MG63 (cell line): Measurements from ENCODE around the gene DNAH5. TPM values are rescaled to one million over a fixed set of nuclear protein-coding genes. Genes with fewer than 3 reads are reported as not detected.
A peak's percentile ranks its signal among the peaks of the same experiment; 100 is the strongest.
"Not testable (repeated sequence)": the region's sequence is repeated elsewhere in the genome, so short reads cannot be mapped to it uniquely, and the experiment has no call there.

Source experiments
- DNase-seq: peaks from one replicate; pipeline ENCODE4 v3.0.0-alpha.2; 2020
- H3K27me3 ChIP-seq: fragments of 250-450 bp; sonication (Bioruptor Pico); 2 replicates; pipeline ENCODE4 v1.5.1; 2020; ENCODE audit warnings: mild to moderate bottlenecking, moderate library complexity
- H3K36me3 ChIP-seq: fragments of 250-450 bp; sonication (Bioruptor Pico); 2 replicates; pipeline ENCODE4 v1.5.1; 2020; ENCODE audit warnings: mild to moderate bottlenecking, moderate library complexity
- H3K4me3 ChIP-seq: fragments of 250-450 bp; sonication (Bioruptor Pico); 2 replicates; pipeline ENCODE4 v1.5.1; 2020; ENCODE audit warnings: mild to moderate bottlenecking, moderate library complexity
- H3K9me3 ChIP-seq: fragments of 250-450 bp; sonication (Bioruptor Pico); 2 replicates; pipeline ENCODE4 v1.5.1; 2020; ENCODE audit warnings: mild to moderate bottlenecking, moderate library complexity
- total RNA-seq: library from RNA; depleted of rRNA; stranded (reverse); fragments of >200 nt; shearing (Covaris generic); gene quantifications from 2 replicates; pipeline ENCODE4 v1.2.3, GENCODE V29; 2014; ENCODE audit warnings: low replicate concordance

The DNAH5 gene
- total RNA-seq, 1 experiment from 2014 or later = 1.6 TPM

- no peak for DNase-seq
- Histone ChIP-seq H3K9me3 (no peaks in the 10 kb centered on the region), H3K27me3 (no peaks in the 10 kb centered on the region), H3K36me3 (no peaks in the 10 kb centered on the region), H3K4me3 (no peak overlapping the region)
These were observed 34.3 kb downstream of the DNAH5 start for GRCh38 chr5:13910201-13910600.

GRCh38 chr5:13909271-13909670 is 35.2 kb downstream of the DNAH5 start:
- no peaks in the 10 kb centered on the region for H3K36me3 ChIP-seq
- no peak for DNase-seq
- H3K27me3 ChIP-seq = no peaks in the 10 kb centered on the region
- H3K4me3 ChIP-seq = no peak overlapping the region
- no peaks in the 10 kb centered on the region for H3K9me3 ChIP-seq

DNA sequence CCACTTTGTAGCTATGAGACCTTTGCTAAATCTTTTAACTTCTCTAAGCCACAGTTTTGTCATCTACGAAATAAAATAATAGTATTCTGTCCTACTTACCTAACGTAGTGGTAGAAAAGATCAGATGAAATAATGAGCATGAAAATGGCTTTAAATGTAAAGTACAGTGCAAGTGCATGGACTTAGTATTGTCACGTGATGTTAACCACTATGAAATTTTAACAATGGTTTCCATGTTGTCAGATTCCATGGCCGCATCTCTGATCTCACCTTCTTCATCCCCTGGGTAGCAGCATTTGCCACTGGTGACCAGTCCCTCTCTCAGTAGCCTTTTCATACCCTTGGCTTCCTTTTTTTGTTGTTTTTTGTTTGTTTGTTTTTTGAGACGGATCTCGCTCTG is 45.9 kb downstream of the DNAH5 start:
- Histone ChIP-seq H3K27me3 (no peaks in the 10 kb centered on the region), H3K36me3 (no peaks in the 10 kb centered on the region), H3K4me3 (no peak overlapping the region), H3K9me3 (0 out of 2 replicates have a peak, but pooled peaks cover 2% of the 10 kb centered on the region)
- no peak for DNase-seq

- peaks cover 36% of the 10 kb centered on the region for H3K9me3 ChIP-seq
- no peaks in the 10 kb centered on the region for H3K36me3 ChIP-seq
- no peak for DNase-seq
- H3K4me3 ChIP-seq = no peak overlapping the region
- no peaks in the 10 kb centered on the region for H3K27me3 ChIP-seq
These were observed 66.1 kb downstream of the DNAH5 start for GRCh38 chr5:13878357-13878756.

DNA sequence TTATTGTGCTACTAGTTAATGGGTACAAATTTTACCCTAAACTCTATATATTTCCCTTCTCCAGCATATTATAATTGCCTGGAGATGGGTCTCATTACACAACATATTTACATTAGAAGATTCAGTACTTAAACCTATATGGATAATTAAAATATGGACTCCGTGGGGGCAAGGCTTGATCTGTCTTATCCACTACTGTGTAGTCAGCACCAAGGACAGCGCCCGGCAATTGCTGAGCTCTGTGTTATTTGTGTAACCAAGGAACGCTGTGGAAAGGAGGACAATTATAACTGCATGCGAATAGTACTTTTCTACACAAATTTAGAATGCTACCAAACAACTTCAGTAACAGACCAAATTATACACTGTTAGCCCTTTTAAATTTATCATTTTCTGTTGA is 77.7 kb downstream of the DNAH5 start:
- Histone ChIP-seq H3K9me3 (0 out of 2 replicates have a peak, but pooled peaks cover 1% of the 10 kb centered on the region), H3K27me3 (no peaks in the 10 kb centered on the region), H3K4me3 (no peak overlapping the region), H3K36me3 (no peaks in the 10 kb centered on the region)
- DNase-seq = peak; percentile 52

- H3K9me3 ChIP-seq = 0 out of 2 replicates have a peak, but pooled peaks cover 1% of the 10 kb centered on the region
- no peak overlapping the region for H3K4me3 ChIP-seq
- H3K36me3 ChIP-seq = no peaks in the 10 kb centered on the region
- DNase-seq = no peak
- H3K27me3 ChIP-seq = no peaks in the 10 kb centered on the region
These were observed 79.2 kb downstream of the DNAH5 start for GRCh38 chr5:13865312-13865711.

DNA sequence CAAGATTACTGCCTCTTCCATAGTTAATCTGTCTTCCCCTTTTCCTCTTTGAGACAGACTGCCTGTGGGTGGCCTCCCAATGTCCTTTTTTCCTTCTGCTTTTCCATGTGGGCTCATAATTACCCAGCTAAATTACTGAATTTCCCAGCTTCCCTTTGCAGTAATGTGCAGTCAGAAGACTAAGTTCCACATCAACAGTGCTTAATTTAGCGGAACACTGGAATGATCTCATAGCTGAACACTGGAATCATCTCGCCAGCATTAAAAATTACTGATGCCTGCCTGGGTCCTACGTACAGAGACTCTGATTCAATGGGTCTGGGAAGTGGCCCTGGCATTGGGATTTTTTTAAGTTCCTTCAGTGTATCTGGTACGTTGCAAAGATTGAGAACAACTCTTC is 84.3 kb downstream of the DNAH5 start:
- no peak for DNase-seq
- H3K36me3 ChIP-seq = no peaks in the 10 kb centered on the region; the same call in 1 of the 2 replicates
- H3K4me3 ChIP-seq = no peak overlapping the region

DNA sequence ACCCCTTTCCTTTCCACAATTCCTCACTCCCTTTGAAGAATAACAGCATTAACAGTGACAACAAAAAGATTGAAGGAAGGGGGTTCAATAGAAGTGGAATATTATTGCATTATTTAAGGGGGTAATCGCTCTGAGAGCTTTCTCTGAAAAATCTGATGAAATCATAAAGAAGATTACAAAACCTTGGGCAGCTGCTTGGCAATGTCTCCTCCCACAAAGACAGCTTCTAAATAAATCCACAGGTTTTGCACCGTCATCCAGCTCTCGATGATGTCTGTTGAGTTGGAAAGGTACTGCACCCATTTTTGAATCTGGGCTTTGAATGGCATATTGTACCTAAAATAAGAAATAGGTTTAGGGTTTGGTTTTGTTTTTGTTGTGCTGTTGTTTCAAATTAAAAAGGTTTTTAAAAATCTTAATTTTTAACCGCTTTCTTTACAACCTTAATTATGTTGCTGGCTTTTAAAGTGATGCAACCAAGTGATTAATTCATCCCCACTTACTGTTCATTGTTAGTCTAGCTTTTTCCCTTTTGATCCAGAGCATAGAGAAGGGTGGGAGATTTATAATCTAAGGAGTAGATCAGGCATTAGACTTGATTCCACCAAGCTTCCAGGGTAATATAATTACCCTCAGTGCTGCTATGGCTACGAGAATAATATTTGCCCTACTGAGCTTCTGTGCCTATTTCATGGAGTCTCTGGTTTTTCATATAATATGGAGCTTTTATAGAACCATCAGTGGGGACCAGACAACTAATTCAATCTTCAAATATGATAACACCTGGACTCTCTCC is 85.0 kb downstream of the DNAH5 start:
- DNase-seq = no peak
- Histone ChIP-seq H3K4me3 (no peak overlapping the region), H3K36me3 (no peaks in the 10 kb centered on the region; the same call in 1 of the 2 replicates), H3K27me3 (no peaks in the 10 kb centered on the region), H3K9me3 (peaks cover 4% of the 10 kb centered on the region; the same call in 1 of the 2 replicates)

More for the DNA sequence above, 84.3 kb downstream of the DNAH5 start:
- Histone ChIP-seq H3K9me3 (peaks cover 4% of the 10 kb centered on the region; the same call in 1 of the 2 replicates), H3K27me3 (no peaks in the 10 kb centered on the region)

GRCh38 chr5:13843175-13843846 is 101.2 kb downstream of the DNAH5 start:
- Histone ChIP-seq H3K36me3 (no peaks in the 10 kb centered on the region), H3K4me3 (no peak overlapping the region), H3K9me3 (no peaks in the 10 kb centered on the region), H3K27me3 (no peaks in the 10 kb centered on the region)
- no peak for DNase-seq

- H3K36me3 ChIP-seq = no peaks in the 10 kb centered on the region
- H3K4me3 ChIP-seq = no peak overlapping the region
- no peaks in the 10 kb centered on the region for H3K9me3 ChIP-seq
- DNase-seq = no peak
- no peaks in the 10 kb centered on the region for H3K27me3 ChIP-seq
These were observed 111.0 kb downstream of the DNAH5 start for GRCh38 chr5:13833440-13833839.

GRCh38 chr5:13831351-13831750 is 113.1 kb downstream of the DNAH5 start:
- DNase-seq = peak; percentile 49
- peaks cover 9% of the 10 kb centered on the region for H3K9me3 ChIP-seq
- H3K36me3 ChIP-seq = no peaks in the 10 kb centered on the region
- no peak overlapping the region for H3K4me3 ChIP-seq
- no peaks in the 10 kb centered on the region for H3K27me3 ChIP-seq

GRCh38 chr5:13830536-13830935 is 114.0 kb downstream of the DNAH5 start:
- no peak overlapping the region for H3K4me3 ChIP-seq
- peaks cover 9% of the 10 kb centered on the region for H3K9me3 ChIP-seq
- H3K27me3 ChIP-seq = no peaks in the 10 kb centered on the region
- no peaks in the 10 kb centered on the region for H3K36me3 ChIP-seq
- no peak for DNase-seq

DNA sequence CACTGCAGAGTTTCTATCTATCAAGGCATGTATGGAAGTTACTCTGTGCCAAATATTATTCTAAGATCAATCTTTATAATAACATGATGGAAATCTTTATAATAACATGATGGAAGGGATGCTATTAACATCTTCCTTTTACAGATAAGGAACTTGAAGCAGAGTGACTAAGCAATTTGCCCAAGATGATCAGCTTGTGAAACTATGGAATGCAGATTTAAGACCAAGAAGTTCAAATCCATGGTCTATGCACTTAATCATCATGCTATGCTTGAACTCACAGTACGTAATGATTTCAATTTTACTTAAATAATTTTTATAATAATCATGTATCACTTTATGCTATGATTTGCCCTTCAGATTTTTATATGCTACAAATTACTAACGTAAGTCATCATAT is 123.1 kb downstream of the DNAH5 start:
- Histone ChIP-seq H3K4me3 (no peak overlapping the region), H3K27me3 (no peaks in the 10 kb centered on the region), H3K9me3 (no peaks in the 10 kb centered on the region), H3K36me3 (no peaks in the 10 kb centered on the region)
- DNase-seq = no peak

DNA sequence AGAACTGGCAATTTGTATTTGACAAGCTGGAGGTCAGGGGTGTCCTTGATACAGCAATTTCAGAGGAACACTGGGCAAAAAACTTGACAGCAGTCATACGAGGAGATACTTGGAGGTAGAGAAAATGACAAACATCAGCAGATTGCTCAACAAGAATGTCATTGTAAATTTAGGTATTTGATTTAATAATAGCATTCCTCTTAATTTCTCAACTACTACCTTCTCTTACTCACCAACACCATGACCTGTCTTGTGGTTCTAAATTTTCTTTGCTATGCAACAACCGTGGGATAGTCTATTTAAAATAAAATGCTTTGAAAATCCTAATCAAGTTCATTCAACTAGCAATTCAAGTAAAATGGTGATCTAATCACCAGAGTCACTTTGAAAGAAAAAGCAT is 128.4 kb downstream of the DNAH5 start:
- DNase-seq = no peak
- no peak overlapping the region for H3K4me3 ChIP-seq
- no peaks in the 10 kb centered on the region for H3K27me3 ChIP-seq
- H3K36me3 ChIP-seq = no peaks in the 10 kb centered on the region
- no peaks in the 10 kb centered on the region for H3K9me3 ChIP-seq

DNA sequence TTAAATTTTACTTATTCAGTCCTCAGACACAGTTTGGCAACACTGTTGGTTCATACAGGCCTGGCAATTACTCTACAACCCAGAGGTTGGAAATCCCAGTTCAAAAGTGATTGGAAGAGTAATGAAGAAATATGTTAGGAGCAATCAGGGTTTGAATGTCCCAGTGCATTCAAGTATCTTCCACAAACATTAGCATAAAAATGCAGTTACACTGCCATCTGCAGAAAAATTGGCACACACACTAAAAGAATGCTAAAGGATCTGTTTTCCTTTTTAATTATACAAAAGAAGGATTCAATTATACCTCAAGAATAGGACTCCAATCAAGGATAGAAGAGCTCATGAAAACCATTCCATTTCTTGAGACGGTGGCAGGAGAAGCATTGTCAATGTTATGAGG is 130.2 kb downstream of the DNAH5 start:
- no peaks in the 10 kb centered on the region for H3K27me3 ChIP-seq
- H3K36me3 ChIP-seq = no peaks in the 10 kb centered on the region
- no peak for DNase-seq
- H3K4me3 ChIP-seq = no peak overlapping the region
- no peaks in the 10 kb centered on the region for H3K9me3 ChIP-seq

- Histone ChIP-seq H3K36me3 (no peaks in the 10 kb centered on the region), H3K4me3 (peak overlapping the region; percentile 28), H3K9me3 (no peaks in the 10 kb centered on the region), H3K27me3 (no peaks in the 10 kb centered on the region)
- DNase-seq = peak; percentile 42
These were observed 134.6 kb downstream of the DNAH5 start for GRCh38 chr5:13809921-13810320.

DNA sequence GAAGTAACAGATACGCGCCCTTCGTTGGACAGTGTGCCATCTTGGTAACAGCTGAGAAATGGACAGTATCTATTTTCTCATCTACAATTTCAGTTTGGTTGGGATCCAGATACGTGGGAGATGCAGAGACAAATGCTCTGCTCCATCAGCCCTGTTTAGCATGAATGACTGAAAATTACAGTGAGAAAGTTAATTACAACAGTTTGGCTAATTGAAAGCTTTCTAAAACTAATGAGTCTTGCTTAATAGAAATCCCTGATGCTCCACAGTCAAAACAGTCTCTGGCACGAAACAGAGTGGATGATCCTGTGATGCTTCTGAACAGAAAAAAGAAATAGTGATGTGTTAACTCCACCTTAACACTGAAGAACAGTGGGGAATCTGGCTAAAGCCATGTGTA is 140.2 kb downstream of the DNAH5 start:
- no peak for DNase-seq

DNA sequence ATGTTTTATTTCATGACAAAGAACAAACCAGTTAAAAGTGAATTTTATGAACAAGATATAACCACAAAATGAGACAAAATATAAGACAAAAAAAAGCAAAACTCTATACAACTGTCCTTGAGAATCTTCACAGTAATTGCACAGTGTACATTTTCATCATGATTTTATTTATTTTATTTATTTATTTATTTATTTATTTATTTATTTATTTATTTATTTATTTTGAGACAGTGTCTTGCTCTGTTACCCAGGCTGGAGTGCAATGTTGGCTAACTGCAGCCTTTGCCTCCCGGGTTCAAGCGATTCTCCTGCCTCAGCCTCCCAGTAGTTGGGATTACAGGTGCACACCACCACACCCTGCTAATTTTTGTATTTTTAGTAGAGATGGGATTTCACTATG is 145.9 kb downstream of the DNAH5 start:
- H3K9me3 ChIP-seq, DNase-seq, H3K36me3 ChIP-seq, H3K4me3 ChIP-seq, H3K27me3 ChIP-seq: not testable (repeated sequence)

More for the DNA sequence above, 140.2 kb downstream of the DNAH5 start:
- Histone ChIP-seq H3K9me3 (no peaks in the 10 kb centered on the region), H3K27me3 (no peaks in the 10 kb centered on the region), H3K4me3 (no peak overlapping the region), H3K36me3 (no peaks in the 10 kb centered on the region)
